Left lung (tissue), 10 donors: ENCODE data around the gene KRTAP2-3. TPM values are rescaled to one million over a fixed set of nuclear protein-coding genes. Genes with fewer than 3 reads are reported as not detected.

Experiments
- ATAC-seq: fragments of 200-7000 bp; cut with Tn5 transposase; one replicate; pipeline ENCODE4 v1.9.1; 2020; ENCODE audit warnings: moderate library complexity
- DNase-seq, 4 donors: peaks; one replicate each; pipeline ENCODE4 v3.0.0-alpha.2; 2013 to 2020
- H3K27ac ChIP-seq, 2 donors: fragments of 200-600 bp; sonication (generic) in 1 of 2; one replicate each; pipeline versions ENCODE4 v1.5.0 to v1.8.0; 2020 to 2021
- H3K27me3 ChIP-seq, 2 donors: fragments of 200-600 bp; sonication (generic) in 1 of 2; one replicate each; pipeline versions ENCODE4 v1.5.0 to v1.8.0; 2020 to 2021
- H3K36me3 ChIP-seq, 2 donors: fragments of 200-600 bp; sonication (generic) in 1 of 2; one replicate each; pipeline versions ENCODE4 v1.5.0 to v1.8.0; 2020 to 2021
- H3K4me1 ChIP-seq, 2 donors: fragments of 200-600 bp; one replicate each; pipeline ENCODE4 v1.8.0; 2021
- H3K4me3 ChIP-seq, 2 donors: fragments of 200-600 bp; sonication (generic) in 1 of 2; one replicate each; pipeline versions ENCODE4 v1.5.0 to v1.8.0; 2020 to 2021; ENCODE audit warnings: mild to moderate bottlenecking in 1 of 2
- H3K9me3 ChIP-seq, 2 donors: fragments of 200-600 bp; sonication (generic) in 1 of 2; one replicate each; pipeline versions ENCODE4 v1.5.0 to v1.8.0; 2020 to 2021
- intact Hi-C, 2 donors: fragments of 100-400 bp; cut with DNase I; formaldehyde crosslinking; loops; one replicate each; pipeline versions ENCODE4 v1.11.2 to v1.14.2; 2022
- polyA plus RNA-seq, 6 donors: library from polyadenylated mRNA; unstranded; fragments of 120-200 nt; gene quantifications; one replicate each; pipeline ENCODE4 v1.2.1, GENCODE V29; 2013; ENCODE audit not compliant: insufficient read length in 6 of 6
- total RNA-seq, 2 donors: library from RNA; stranded (reverse); fragmentation: NEBNext Ultra II Directional; extraction: Animal tissue kit (Norgen Biotek cat#: 25700); gene quantifications; one replicate each; pipeline ENCODE4 v1.2.1, GENCODE V29; 2021
- TF ChIP-seq, protein P1 (sequence below), 2 donors: fragments of 200-600 bp; sonication (generic) in 1 of 2; IDR thresholded peaks; one replicate each; pipeline versions ENCODE4 v1.5.0 to v1.8.0; 2021; ENCODE audit warnings: antibody characterized with exemption in 2 of 2
- donor health status: DM: no; HTN: yes; CAD: no.
- donor health status: DM: no; HTN: no; CAD: no.

Gene KRTAP2-3
- total and polyA plus RNA-seq, 8 donors = 1.2 TPM; not detected in 7

DNA sequence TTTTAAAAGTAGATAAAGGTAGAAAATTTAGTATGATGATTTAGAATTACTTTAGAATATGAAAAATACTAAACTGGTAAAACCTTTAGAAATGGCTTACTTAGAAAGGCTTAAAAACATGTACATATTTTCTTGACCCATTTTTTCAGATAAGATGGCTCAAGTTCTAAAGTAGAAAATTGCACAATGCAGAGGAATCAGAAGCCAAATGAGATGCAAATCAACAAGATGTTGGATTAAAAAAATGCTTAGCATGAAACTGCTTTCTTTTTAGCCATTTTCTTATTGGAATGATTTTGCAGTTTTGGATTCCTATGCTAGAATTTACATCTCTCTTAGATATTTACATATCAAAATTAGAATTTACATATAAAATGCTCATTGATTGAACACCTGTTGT lies 49.5 kb downstream of the KRTAP2-3 start:
- Histone ChIP-seq H3K27me3 (no peaks in the 10 kb centered on the region), H3K36me3 (no peaks in the 10 kb centered on the region), H3K4me3 (no peak overlapping the region), H3K4me1 (no peaks in the 10 kb centered on the region), H3K27ac (no peak overlapping the region), H3K9me3 (no peaks in the 10 kb centered on the region)
- intact Hi-C loops = no loop called here
- ATAC-seq = no peak
- DNase-seq = no peak
- TF ChIP-seq, protein P1, sequence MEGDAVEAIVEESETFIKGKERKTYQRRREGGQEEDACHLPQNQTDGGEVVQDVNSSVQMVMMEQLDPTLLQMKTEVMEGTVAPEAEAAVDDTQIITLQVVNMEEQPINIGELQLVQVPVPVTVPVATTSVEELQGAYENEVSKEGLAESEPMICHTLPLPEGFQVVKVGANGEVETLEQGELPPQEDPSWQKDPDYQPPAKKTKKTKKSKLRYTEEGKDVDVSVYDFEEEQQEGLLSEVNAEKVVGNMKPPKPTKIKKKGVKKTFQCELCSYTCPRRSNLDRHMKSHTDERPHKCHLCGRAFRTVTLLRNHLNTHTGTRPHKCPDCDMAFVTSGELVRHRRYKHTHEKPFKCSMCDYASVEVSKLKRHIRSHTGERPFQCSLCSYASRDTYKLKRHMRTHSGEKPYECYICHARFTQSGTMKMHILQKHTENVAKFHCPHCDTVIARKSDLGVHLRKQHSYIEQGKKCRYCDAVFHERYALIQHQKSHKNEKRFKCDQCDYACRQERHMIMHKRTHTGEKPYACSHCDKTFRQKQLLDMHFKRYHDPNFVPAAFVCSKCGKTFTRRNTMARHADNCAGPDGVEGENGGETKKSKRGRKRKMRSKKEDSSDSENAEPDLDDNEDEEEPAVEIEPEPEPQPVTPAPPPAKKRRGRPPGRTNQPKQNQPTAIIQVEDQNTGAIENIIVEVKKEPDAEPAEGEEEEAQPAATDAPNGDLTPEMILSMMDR (IDR thresholded peaks at IDR 0.05) = no peak

GRCh38 chr17:41009936-41010335 lies 50.0 kb downstream of the KRTAP2-3 start:
- Histone ChIP-seq H3K27ac (no peak overlapping the region), H3K4me3 (no peak overlapping the region), H3K9me3 (no peaks in the 10 kb centered on the region), H3K4me1 (no peaks in the 10 kb centered on the region), H3K27me3 (no peaks in the 10 kb centered on the region), H3K36me3 (no peaks in the 10 kb centered on the region)
- intact Hi-C loops = no loop called here
- TF ChIP-seq, protein P1 (IDR thresholded peaks at IDR 0.05) = no peak
- ATAC-seq (no peak), DNase-seq (no peak)

DNA sequence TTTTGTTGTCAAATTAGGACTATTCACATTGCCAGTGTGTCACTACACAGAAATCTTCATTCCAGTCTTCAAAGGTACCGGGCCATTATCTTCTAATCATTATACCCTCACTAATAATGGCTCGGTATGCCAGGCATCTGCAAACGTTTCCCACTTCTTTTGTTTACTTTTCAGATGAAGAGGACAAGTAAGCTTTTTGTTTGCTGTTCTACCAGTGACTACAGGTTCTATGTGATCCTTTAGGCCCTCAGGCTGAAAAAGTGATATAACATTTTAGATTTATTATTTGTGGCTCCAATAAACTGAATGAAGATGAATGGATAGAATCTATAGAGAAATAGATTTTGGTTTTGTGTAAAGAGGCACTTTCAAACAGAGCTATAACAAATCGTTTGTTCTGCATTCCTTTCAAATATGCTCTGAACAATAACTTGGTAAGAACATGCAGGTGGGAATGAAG lies 50.6 kb downstream of the KRTAP2-3 start:
- TF ChIP-seq, protein P1 (IDR thresholded peaks at IDR 0.05) = no peak
- H3K4me3 ChIP-seq = no peak overlapping the region
- H3K4me1 ChIP-seq = no peaks in the 10 kb centered on the region
- H3K9me3 ChIP-seq = no peaks in the 10 kb centered on the region
- no peaks in the 10 kb centered on the region for H3K27me3 ChIP-seq
- DNase-seq (no peak), ATAC-seq (peak; percentile 93)
- H3K27ac ChIP-seq = no peak overlapping the region
- H3K36me3 ChIP-seq = no peaks in the 10 kb centered on the region
- intact Hi-C loops = no loop called here

Other genes starting within 250 kb of the KRTAP2-3 start
Only the 30 nearest of the 38 such genes appear.
- not detected for gene KRT20, start 174.9 kb downstream of the KRTAP2-3 start, total RNA-seq
- gene KRT20, start 174.9 kb downstream of the KRTAP2-3 start, polyA plus RNA-seq = under 1 TPM in 2 of 6 donors, not detected in 4; 0.09 to 0.26 TPM
- gene KRT23, start 122.5 kb downstream of the KRTAP2-3 start, total RNA-seq = 1 to 10 TPM in 1 of 2 donors, under 1 TPM in 1; 0.35 to 5.6 TPM
- gene KRT23, start 122.5 kb downstream of the KRTAP2-3 start, polyA plus RNA-seq = under 1 TPM in 5 of 6 donors, not detected in 1; 0.09 to 0.31 (median 0.17) TPM
- under 1 TPM in 1 of 2 donors, not detected in 1; 0.41 TPM for gene KRT39, start 93.2 kb downstream of the KRTAP2-3 start, total RNA-seq
- not detected for gene KRT39, start 93.2 kb downstream of the KRTAP2-3 start, polyA plus RNA-seq
- not detected for gene KRT40, start 75.8 kb downstream of the KRTAP2-3 start, total RNA-seq
- gene KRT40, start 75.8 kb downstream of the KRTAP2-3 start, polyA plus RNA-seq = not detected
- gene KRTAP3-3, start 66.0 kb downstream of the KRTAP2-3 start, total RNA-seq = not detected
- gene KRTAP3-3, start 66.0 kb downstream of the KRTAP2-3 start, polyA plus RNA-seq = not detected
- not detected for gene KRTAP3-2, start 60.2 kb downstream of the KRTAP2-3 start, total RNA-seq
- not detected for gene KRTAP3-2, start 60.2 kb downstream of the KRTAP2-3 start, polyA plus RNA-seq
- not detected for gene KRTAP3-1, start 51.0 kb downstream of the KRTAP2-3 start, total RNA-seq
- gene KRTAP3-1, start 51.0 kb downstream of the KRTAP2-3 start, polyA plus RNA-seq = not detected
- gene KRTAP1-5, start 32.9 kb downstream of the KRTAP2-3 start, total RNA-seq = not detected
- not detected for gene KRTAP1-5, start 32.9 kb downstream of the KRTAP2-3 start, polyA plus RNA-seq
- not detected for gene KRTAP1-4, start 29.9 kb downstream of the KRTAP2-3 start, total RNA-seq
- gene KRTAP1-4, start 29.9 kb downstream of the KRTAP2-3 start, polyA plus RNA-seq = not detected
- gene KRTAP1-3, start 25.2 kb downstream of the KRTAP2-3 start, total RNA-seq = not detected
- gene KRTAP1-3, start 25.2 kb downstream of the KRTAP2-3 start, polyA plus RNA-seq = not detected
- not detected for gene KRTAP1-1, start 18.7 kb downstream of the KRTAP2-3 start, total RNA-seq
- gene KRTAP1-1, start 18.7 kb downstream of the KRTAP2-3 start, polyA plus RNA-seq = not detected
- gene KRTAP2-1, start 12.8 kb downstream of the KRTAP2-3 start, total RNA-seq = not detected
- not detected for gene KRTAP2-1, start 12.8 kb downstream of the KRTAP2-3 start, polyA plus RNA-seq
- gene KRTAP2-2, start 4.9 kb downstream of the KRTAP2-3 start, total RNA-seq = not detected
- not detected for gene KRTAP2-2, start 4.9 kb downstream of the KRTAP2-3 start, polyA plus RNA-seq
- not detected for gene KRTAP2-4, start 5.8 kb upstream of the KRTAP2-3 start, total RNA-seq
- not detected for gene KRTAP2-4, start 5.8 kb upstream of the KRTAP2-3 start, polyA plus RNA-seq
- not detected for gene KRTAP4-7, start 24.0 kb upstream of the KRTAP2-3 start, total RNA-seq
- gene KRTAP4-7, start 24.0 kb upstream of the KRTAP2-3 start, polyA plus RNA-seq = not detected
- not detected for gene KRTAP4-8, start 38.0 kb upstream of the KRTAP2-3 start, total RNA-seq
- not detected for gene KRTAP4-8, start 38.0 kb upstream of the KRTAP2-3 start, polyA plus RNA-seq
- gene KRTAP4-16, start 42.1 kb upstream of the KRTAP2-3 start, total RNA-seq = not detected
- not detected for gene KRTAP4-16, start 42.1 kb upstream of the KRTAP2-3 start, polyA plus RNA-seq
- not detected for gene KRTAP4-9, start 45.3 kb upstream of the KRTAP2-3 start, total RNA-seq
- not detected for gene KRTAP4-9, start 45.3 kb upstream of the KRTAP2-3 start, polyA plus RNA-seq
- not detected for gene KRTAP4-11, start 58.3 kb upstream of the KRTAP2-3 start, total RNA-seq
- under 1 TPM in 1 of 6 donors, not detected in 5; 0.23 TPM for gene KRTAP4-11, start 58.3 kb upstream of the KRTAP2-3 start, polyA plus RNA-seq
- gene KRTAP4-12, start 64.1 kb upstream of the KRTAP2-3 start, total RNA-seq = not detected
- gene KRTAP4-12, start 64.1 kb upstream of the KRTAP2-3 start, polyA plus RNA-seq = not detected
- gene KRTAP4-6, start 80.4 kb upstream of the KRTAP2-3 start, total RNA-seq = not detected
- not detected for gene KRTAP4-6, start 80.4 kb upstream of the KRTAP2-3 start, polyA plus RNA-seq
- not detected for gene KRTAP4-5, start 89.7 kb upstream of the KRTAP2-3 start, total RNA-seq
- not detected for gene KRTAP4-5, start 89.7 kb upstream of the KRTAP2-3 start, polyA plus RNA-seq
- not detected for gene KRTAP4-4, start 100.6 kb upstream of the KRTAP2-3 start, total RNA-seq
- gene KRTAP4-4, start 100.6 kb upstream of the KRTAP2-3 start, polyA plus RNA-seq = not detected
- not detected for gene KRTAP4-3, start 108.1 kb upstream of the KRTAP2-3 start, total RNA-seq
- not detected for gene KRTAP4-3, start 108.1 kb upstream of the KRTAP2-3 start, polyA plus RNA-seq
- gene KRTAP4-2, start 118.1 kb upstream of the KRTAP2-3 start, total RNA-seq = not detected
- gene KRTAP4-2, start 118.1 kb upstream of the KRTAP2-3 start, polyA plus RNA-seq = not detected
- gene KRTAP4-1, start 124.8 kb upstream of the KRTAP2-3 start, total RNA-seq = not detected
- gene KRTAP4-1, start 124.8 kb upstream of the KRTAP2-3 start, polyA plus RNA-seq = not detected
- not detected for gene KRTAP9-1, start 129.8 kb upstream of the KRTAP2-3 start, total RNA-seq
- gene KRTAP9-1, start 129.8 kb upstream of the KRTAP2-3 start, polyA plus RNA-seq = not detected
- gene KRTAP9-2, start 166.5 kb upstream of the KRTAP2-3 start, total RNA-seq = not detected
- gene KRTAP9-2, start 166.5 kb upstream of the KRTAP2-3 start, polyA plus RNA-seq = not detected
- gene KRTAP9-3, start 172.3 kb upstream of the KRTAP2-3 start, total RNA-seq = not detected
- gene KRTAP9-3, start 172.3 kb upstream of the KRTAP2-3 start, polyA plus RNA-seq = not detected
- gene KRTAP9-8, start 177.9 kb upstream of the KRTAP2-3 start, total RNA-seq = not detected
- gene KRTAP9-8, start 177.9 kb upstream of the KRTAP2-3 start, polyA plus RNA-seq = not detected